ENCODE measurements around the gene ARID3C.

Gene ARID3C

DNA sequence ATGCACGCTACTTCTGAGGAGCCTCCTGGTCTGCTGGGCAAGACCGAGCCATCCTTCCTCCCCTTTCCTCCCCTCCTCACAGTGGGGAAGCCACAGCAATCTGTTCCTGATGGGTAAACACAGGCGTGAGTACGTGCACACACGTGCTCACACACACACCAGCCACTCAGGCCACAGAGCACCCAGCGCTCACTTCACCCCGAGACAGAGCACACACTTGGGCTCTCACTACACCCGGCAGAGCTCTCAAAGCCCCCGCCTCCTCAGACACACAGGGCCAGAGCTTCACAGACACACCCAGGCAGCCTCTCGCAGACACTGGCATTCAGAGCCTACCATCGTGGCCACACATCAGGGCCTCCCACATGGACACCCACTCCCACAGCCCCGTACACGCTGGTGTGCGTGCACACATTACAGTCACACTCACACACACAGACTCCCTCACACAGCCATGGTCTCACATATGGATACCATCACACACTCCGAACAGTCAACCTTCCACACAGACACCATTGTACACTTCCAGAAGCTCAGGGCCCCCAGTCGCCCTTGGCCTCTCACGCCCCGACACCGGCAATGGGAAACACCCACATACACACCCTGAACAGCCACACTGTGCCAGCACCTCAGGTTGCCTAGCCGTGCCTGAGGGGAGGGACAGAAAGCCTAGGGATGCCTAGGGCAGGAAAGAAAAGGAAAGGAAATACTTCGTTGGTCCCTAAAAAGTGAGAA is 52.8 kb downstream of the ARID3C start:
- no peak for DNase-seq

DNA sequence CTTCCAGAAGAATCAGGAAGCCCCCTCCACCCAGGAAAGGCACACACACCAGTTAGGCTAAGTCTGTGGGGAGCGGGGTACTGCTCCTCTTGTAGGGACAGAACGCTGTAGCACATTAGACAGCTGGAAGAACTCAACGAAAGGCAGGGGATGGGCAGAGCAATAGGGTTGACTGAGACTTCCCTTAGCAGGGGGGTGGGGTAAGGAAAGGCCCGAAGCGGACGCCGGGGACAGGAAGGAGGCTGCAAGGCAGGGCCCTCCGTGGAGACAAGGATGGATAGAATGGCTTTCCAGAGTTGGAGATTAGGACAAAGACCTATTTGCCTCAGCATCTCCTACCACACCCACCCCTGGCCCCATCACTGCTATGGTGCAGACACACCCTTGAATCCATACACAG is 53.6 kb downstream of the ARID3C start:
- no peak for DNase-seq

DNA sequence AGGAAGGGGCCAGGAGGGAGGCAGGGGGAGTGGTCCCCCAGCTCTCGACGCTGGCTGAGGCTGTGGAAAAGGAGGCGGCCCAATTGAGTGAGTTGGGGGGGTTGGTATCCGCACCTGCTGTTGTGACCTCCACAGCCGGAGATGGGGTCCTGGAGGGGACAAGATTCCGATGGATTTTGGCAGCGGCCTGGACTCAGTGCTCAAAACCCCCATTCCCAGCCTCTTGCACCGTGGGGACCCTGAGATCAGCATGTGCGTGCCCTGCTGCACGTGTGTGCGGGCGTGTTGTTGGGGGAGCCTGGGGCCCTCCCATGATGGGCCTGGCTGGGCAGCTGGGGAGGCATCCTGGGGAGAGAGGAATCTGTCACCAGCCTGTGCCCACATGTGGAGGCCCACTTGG is 54.3 kb downstream of the ARID3C start:
- DNase-seq, result no peak

- no peak for DNase-seq
Measured at GRCh38 chr9:34573599-34574325, 55.1 kb downstream of the ARID3C start.

- no peak for DNase-seq
Measured at GRCh38 chr9:34572628-34573027, 56.2 kb downstream of the ARID3C start.

- DNase-seq, result no peak
Measured at GRCh38 chr9:34572092-34572491, 56.8 kb downstream of the ARID3C start.

GRCh38 chr9:34571481-34571810 is 57.4 kb downstream of the ARID3C start:
- no peak for DNase-seq
